ENCODE results near the gene NPAT.
"Not testable (repeated sequence)": the region's sequence is repeated elsewhere in the genome, so short reads cannot be mapped to it uniquely, and the experiment has no call there.

The NPAT gene

DNA sequence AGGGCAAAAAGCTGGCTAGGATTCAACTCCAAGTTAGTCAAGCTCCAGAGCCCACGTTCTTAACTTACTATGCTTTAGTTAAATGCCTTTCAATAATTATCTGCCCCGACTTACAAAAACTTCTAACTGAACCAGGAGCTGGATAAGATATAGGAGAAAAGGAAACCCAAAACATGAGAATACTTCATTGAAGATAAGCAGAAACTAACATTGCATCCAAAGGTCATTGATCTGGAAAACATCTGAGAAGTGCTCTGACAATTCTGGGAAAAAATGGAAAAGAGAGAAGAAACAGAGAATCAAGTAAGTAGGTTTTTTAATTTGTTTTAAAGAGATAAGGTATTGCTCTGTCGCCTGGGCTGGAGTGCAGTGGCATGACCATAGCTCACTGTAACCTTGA, 73.9 kb downstream of the NPAT start:
- DNase-seq (ENCODE audit: low spot score): no peak

GRCh38 chr11:108147150-108147549, 75.3 kb downstream of the NPAT start:
- no peak for DNase-seq (ENCODE audit: low spot score)

- DNase-seq (ENCODE audit: low spot score): no peak
Measured at GRCh38 chr11:108144615-108145014, 77.8 kb downstream of the NPAT start.

GRCh38 chr11:108142304-108142703, 80.1 kb downstream of the NPAT start:
- no peak for DNase-seq (ENCODE audit: low spot score)

DNA sequence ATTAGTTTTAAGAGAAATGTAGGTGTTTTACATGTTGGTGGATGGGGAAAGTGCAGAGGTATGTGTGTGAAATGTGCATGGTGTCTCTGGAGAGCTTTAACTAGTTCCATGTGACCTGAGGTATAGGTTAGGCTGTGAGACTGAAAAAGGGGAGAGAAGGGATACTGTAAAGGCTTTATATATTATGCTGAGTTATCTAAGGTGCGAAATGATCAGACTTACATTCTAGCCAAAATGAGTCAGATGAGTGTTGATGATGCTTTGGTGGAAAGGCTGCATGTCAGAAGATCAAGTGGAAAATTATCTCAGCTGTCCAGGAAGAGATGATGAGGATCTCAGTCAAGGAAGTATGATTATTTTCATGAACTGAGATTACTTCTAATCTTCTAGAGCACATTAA, 85.2 kb downstream of the NPAT start:
- no peak for DNase-seq (ENCODE audit: low spot score)

GRCh38 chr11:108135845-108136544, 86.4 kb downstream of the NPAT start:
- no peak for DNase-seq (ENCODE audit: low spot score)

DNA sequence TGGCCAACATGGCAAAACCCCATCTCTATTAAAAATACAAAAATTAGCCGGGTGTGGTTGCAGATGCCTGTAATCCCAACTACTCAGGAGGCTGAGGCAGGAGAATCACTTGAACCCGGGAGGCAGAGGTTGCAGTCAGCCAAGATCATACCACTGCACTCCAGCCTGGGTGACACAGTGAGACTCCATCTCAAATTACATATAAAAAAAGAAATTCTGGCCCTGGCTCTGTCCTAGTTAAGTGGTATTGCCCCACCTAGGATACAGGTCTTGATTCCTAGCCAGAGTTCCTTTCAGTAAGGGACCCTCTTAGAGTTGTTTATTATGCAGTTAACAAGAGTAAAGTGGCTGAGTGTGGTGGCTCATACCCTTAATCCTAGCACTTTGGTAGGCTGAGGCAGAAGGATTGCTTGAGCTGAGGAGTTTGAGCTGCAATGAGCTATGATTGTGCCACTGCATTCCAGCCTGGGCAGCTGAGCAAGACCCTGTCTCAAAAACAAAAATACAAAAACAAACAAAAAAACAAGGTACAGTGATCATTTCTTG, 89.4 kb downstream of the NPAT start:
- DNase-seq (ENCODE audit: low spot score): not testable (repeated sequence)

DNA sequence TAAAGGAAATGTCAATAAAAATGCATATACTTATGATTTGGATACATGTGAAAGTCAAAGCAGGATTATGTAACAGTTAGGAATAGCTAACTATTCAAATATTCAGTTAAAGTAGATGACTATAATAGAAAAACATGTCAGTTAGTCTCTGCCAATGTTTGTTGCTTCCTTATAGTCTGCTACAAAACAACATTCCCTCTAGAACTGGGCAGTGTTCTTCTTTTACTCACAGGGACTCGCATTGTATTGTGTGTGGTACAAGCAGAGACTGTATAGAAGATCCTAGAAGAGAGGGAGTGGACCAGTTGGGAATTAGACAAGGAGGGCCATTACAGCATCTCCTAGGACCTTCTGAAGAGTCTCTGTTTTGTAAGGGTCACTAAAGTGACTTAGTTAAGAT, 90.4 kb downstream of the NPAT start:
- DNase-seq (ENCODE audit: low spot score): no peak

DNA sequence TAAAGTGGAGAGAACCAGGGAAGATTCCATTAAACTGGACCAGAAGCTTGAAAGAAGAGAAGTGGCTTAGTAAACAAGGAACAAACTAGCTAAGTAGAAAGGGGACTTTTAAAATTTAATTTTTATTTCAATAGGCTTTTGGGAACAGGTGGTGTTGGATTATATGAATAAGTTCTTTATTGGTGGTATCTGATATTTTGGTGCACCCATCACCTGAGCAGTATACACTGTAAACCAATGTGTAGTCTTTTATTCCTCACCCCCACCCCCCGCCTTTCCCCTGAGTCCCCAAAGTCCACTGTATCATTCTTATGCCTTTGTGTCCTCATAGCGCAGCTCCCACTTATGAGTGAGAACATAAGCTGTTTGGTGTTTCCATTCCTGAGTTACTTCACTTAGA, 93.7 kb downstream of the NPAT start:
- DNase-seq (ENCODE audit: low spot score): no peak

DNA sequence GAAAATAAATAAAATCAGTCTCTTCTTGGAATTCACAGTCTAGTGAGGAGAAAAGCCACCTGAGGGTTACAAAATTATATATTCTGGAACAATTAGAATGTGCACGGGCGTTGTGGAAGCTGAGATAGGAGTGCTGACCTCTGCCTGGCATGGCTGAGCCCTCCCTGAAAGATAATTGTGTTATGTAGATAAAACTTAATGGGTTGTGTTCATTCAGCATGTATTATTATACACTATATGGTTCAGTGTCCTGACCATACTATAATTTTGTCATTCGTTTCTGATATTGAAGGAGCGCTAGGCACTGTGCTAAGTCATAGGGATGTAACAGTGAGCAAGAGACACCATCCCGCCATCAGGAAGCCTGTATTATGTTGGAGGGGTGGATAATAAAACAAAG, 97.3 kb downstream of the NPAT start:
- DNase-seq (ENCODE audit: low spot score): no peak

DNA sequence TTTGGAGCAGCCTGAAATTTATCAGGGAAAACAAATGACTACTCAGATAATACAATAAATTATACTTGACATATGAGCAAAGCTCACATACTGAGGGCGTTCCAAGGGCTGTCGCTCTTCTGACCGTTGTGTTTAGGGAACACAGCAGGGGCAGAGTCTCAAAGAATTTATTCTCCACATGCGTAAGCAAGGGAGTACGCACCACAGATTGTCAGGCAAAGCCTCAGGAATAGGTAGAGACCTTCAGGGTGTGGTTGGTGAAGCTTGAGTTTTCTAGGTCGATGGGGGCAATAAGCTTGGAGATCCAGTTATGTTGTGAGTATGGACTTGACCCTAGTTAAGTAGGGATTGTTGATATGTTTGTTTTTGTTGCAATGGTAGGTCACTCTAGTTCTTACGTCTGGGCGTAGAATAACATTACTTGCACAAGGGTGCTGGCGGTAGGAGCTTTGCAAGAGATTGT, 100.2 kb downstream of the NPAT start:
- peak; percentile 24 for DNase-seq (ENCODE audit: low spot score)

DNA sequence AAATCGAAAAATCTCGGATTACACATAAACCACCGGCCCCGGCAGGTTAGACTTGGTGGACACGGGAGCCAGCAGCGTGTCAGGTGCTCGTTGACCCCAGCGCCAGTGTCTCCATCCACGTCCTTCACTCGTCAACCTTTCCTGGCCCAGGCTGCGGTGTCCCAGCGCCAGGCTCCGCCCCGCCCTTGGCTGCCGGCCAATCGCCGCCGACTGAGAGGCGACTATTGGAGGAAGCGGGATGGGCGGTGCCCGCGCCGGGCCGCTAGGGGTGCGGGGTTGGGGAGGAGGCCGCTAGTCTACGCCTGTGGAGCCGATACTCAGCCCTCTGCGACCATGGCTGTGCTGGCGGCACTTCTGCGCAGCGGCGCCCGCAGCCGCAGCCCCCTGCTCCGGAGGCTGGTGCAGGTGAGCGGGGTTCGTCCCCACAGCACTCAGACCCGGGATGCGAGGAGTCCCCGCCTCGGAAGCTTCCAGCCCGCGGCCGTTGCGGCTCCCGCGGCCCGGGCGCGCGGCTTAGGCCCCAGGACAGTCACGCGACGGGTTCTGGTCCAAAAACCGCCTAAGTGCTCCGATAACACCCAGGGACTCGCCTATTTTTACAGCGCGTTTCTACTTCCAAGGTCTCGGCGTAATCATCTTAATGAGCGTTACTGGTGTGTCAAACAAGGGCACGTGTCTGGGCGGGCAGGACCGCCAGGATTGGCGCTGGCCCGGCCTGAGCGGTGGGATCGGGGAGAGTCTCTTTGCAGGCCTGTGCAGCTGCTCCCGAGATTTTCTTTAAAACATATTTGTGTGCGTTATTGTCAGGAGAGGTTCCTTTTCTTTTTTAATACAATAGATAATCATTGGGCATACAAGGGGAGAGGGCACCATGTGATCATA, 100.9 kb downstream of the NPAT start, which contains the start of gene ACAT1:
Gene ACAT1, plus strand, starts transcription at position 294 of the 882 bp plus-strand sequence. Its CDS starts 40 bp downstream, at position 334.
- DNase-seq (ENCODE audit: low spot score): peak; percentile 94

GRCh38 chr11:108120936-108121273, 101.5 kb downstream of the NPAT start:
- DNase-seq (ENCODE audit: low spot score): not testable (repeated sequence)

- DNase-seq (ENCODE audit: low spot score): peak; percentile 56
Measured at GRCh38 chr11:108117746-108118371, 104.6 kb downstream of the NPAT start.

DNA sequence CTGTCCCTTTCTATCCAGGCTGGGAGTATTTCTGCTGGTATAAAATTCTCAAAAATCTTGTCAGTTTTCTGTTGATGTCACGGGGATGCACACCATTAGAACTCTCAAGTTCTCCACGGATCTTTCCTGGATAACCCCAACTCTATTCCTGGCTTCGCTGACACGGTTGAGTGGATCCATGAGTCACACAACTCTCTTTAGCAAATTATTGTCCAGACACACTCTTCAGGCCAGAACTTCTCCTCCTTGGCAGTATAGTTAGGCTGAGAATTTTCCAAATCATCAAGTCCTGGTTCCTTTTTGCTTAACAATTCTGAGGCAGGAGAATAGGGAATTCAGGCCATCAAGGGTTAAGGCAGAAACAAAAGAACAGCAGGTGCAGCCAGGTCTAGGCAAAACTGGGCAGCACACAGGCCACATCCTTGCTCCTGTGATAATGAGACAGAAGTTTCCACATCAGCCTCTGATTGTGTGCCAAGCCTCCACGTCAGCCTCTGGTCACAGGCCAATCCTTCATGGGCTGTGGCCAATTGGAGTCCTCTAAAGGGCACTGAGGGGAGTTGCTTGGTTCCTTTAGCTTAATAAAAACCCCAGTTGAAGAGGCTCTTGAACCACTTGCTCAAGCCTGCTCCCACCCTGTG, 106.8 kb downstream of the NPAT start:
- peak; percentile 82 for DNase-seq (ENCODE audit: low spot score)

DNA sequence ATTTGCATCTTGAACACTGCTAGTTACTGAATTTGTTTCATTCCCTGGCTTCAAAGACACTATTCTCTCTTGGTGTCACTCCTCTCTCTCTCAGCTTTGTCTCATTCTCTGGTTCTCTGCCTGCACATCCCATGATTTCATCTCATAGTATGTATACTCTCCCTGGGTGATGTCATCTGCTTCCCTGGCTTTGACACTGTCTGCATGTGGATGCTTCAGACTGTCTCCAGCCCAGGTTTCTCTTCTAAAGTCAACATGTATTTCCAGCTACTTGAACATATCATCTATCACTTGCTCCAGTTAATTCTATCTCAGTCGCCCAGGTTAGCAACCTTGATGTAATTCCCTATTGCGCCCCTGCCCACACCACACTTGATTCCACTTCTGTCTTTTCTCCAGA, 110.4 kb downstream of the NPAT start:
- DNase-seq (ENCODE audit: low spot score): no peak

- DNase-seq (ENCODE audit: low spot score): no peak
Measured at GRCh38 chr11:108111126-108111525, 111.3 kb downstream of the NPAT start.
